Neural cell (in vitro differentiated cells): ENCODE data around the gene STAC2.

Experiments
- EZH2 ChIP-seq: fragments of 200-600, 300-800 bp; shearing (Covaris generic), sonication (generic); IDR thresholded peaks from 2 replicates; pipeline ENCODE4 v1.6.1; 2014; ENCODE audit warnings: antibody characterized with exemption, low read length, borderline replicate concordance, mild to moderate bottlenecking; ENCODE audit not compliant: insufficient read depth, poor library complexity, severe bottlenecking
- POLR2AphosphoS5 ChIP-seq: IDR thresholded peaks from 2 replicates; pipeline ENCODE4 v1.6.1; 2012
- RAD21 ChIP-seq: fragments of 450-650 bp; conservative IDR thresholded peaks from 2 replicates; pipeline ENCODE4 v1.6.1; 2014; ENCODE audit warnings: antibody characterized with exemption, mild to moderate bottlenecking, moderate library complexity
- TAF1 ChIP-seq: IDR thresholded peaks from 2 replicates; pipeline ENCODE4 v1.6.1; 2012; ENCODE audit warnings: low read depth
- TF ChIP-seq, protein P1 (sequence below): fragments of 450-650 bp; IDR thresholded peaks from 2 replicates; pipeline ENCODE4 v1.5.1; 2014; ENCODE audit warnings: antibody characterized with exemption, mild to moderate bottlenecking, moderate library complexity; ENCODE audit not compliant: poor library complexity, severe bottlenecking
- TF ChIP-seq, protein P2 (sequence below): IDR thresholded peaks from 2 replicates; pipeline ENCODE4 v1.6.1; 2012; ENCODE audit warnings: borderline replicate concordance

DNA sequence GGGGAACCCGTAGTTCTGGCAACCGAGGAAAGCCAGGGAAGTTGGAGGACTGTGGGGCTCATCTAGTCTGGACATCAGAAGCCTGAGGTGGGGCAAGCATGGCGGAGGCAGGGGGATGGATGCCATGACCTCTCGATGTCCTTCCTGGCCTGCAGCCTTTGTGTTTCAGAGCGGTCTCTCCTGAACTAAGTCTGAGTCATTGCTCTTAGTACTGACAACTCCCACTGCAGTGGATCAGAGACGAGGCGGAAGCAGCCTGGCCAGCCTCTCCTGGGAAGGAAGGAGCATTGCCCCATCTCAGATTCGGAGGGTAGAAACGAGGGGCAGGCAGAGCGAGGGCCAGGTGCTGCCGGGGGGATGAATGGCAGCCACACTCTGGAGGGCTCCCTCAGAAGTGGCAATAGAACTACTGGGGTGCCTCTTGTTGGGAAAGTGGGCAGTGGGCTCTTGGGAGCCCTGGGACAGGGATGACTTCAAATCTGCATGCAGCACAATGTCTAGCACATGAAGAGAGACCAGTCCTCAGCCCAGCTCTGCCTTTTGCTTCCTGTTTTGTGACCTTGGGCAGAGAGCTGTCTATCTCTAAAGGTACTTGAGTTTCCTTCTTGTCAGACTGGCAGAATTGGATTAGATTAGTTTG lies 3.6 kb upstream of the STAC2 start:
- TF ChIP-seq EZH2 (no peak), TAF1 (no peak), POLR2AphosphoS5 (no peak), RAD21 (no peak)
- TF ChIP-seq, protein P1, sequence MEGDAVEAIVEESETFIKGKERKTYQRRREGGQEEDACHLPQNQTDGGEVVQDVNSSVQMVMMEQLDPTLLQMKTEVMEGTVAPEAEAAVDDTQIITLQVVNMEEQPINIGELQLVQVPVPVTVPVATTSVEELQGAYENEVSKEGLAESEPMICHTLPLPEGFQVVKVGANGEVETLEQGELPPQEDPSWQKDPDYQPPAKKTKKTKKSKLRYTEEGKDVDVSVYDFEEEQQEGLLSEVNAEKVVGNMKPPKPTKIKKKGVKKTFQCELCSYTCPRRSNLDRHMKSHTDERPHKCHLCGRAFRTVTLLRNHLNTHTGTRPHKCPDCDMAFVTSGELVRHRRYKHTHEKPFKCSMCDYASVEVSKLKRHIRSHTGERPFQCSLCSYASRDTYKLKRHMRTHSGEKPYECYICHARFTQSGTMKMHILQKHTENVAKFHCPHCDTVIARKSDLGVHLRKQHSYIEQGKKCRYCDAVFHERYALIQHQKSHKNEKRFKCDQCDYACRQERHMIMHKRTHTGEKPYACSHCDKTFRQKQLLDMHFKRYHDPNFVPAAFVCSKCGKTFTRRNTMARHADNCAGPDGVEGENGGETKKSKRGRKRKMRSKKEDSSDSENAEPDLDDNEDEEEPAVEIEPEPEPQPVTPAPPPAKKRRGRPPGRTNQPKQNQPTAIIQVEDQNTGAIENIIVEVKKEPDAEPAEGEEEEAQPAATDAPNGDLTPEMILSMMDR: no peak
- TF ChIP-seq, protein P2, sequence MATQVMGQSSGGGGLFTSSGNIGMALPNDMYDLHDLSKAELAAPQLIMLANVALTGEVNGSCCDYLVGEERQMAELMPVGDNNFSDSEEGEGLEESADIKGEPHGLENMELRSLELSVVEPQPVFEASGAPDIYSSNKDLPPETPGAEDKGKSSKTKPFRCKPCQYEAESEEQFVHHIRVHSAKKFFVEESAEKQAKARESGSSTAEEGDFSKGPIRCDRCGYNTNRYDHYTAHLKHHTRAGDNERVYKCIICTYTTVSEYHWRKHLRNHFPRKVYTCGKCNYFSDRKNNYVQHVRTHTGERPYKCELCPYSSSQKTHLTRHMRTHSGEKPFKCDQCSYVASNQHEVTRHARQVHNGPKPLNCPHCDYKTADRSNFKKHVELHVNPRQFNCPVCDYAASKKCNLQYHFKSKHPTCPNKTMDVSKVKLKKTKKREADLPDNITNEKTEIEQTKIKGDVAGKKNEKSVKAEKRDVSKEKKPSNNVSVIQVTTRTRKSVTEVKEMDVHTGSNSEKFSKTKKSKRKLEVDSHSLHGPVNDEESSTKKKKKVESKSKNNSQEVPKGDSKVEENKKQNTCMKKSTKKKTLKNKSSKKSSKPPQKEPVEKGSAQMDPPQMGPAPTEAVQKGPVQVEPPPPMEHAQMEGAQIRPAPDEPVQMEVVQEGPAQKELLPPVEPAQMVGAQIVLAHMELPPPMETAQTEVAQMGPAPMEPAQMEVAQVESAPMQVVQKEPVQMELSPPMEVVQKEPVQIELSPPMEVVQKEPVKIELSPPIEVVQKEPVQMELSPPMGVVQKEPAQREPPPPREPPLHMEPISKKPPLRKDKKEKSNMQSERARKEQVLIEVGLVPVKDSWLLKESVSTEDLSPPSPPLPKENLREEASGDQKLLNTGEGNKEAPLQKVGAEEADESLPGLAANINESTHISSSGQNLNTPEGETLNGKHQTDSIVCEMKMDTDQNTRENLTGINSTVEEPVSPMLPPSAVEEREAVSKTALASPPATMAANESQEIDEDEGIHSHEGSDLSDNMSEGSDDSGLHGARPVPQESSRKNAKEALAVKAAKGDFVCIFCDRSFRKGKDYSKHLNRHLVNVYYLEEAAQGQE: no peak
